SH-SY5Y (cell line): ENCODE data around the gene TIMP4.

Experiments
- GATA2 ChIP-seq: IDR thresholded peaks from 2 replicates; pipeline ENCODE4 v1.6.1; 2011; ENCODE audit warnings: mild to moderate bottlenecking, low read depth, low read length
- GATA3 ChIP-seq: IDR thresholded peaks from 2 replicates; pipeline ENCODE4 v1.6.1; 2011; ENCODE audit warnings: low read depth, mild to moderate bottlenecking, low read length, moderate library complexity

GRCh38 chr3:12190221-12190807 is 31.6 kb upstream of the TIMP4 start:
- TF ChIP-seq GATA2 (no peak), GATA3 (no peak)
